ENCODE data around the gene ZNF385B. TPM values are rescaled to one million over a fixed set of nuclear protein-coding genes. Genes with fewer than 3 reads are reported as not detected.

ZNF385B gene
- total RNA-seq, 1 experiment from 2014 or later: 3.2 TPM

DNA sequence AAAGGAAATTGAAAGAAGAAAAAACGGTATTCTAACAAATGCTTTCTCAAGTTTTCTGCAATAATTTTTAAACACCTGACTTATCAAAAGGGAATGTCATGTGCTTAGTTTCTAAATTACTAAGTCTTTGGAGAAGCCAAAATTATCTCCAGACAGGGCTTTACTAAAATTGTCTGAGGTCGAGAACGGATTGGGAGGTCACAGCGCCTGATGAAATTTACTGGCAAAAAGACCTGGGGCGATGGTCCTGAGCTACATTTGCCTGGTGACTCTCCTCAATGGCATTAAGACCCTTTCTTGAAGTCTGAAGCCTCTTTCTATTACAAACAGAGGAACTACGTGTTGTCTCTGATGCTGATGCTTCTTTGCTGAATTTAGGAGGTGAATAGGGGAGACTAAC, 305.0 kb downstream of the ZNF385B start:
- DNase-seq (ENCODE audit: low read depth): no peak

DNA sequence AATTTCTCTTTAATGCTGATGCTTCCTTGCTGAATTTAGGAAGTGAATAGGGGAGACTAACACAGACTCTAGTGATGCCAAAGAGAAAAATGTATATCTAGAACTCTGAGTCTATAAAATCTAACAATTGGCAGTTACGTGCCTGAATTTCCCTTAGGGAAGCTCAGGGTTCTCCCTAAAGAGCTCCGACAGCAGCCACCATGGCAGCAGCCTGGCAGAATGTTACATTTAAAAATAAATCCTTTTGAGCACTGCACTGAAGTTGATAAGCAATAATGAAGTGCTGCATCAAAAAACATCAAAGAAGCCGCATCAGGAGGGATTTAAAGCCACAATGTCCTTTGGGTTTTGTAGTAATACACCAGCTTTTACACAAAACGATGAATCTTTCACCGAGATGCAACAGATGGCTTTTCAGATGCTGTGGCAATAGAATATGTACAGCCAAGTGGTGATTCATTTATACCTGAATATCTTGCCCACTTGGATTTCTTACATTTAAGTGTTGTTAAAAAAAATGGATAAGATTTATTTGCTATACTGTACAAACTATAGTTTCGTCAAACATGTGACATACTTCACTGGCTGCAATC, 305.6 kb downstream of the ZNF385B start:
- no peak for DNase-seq (ENCODE audit: low read depth)

DNA sequence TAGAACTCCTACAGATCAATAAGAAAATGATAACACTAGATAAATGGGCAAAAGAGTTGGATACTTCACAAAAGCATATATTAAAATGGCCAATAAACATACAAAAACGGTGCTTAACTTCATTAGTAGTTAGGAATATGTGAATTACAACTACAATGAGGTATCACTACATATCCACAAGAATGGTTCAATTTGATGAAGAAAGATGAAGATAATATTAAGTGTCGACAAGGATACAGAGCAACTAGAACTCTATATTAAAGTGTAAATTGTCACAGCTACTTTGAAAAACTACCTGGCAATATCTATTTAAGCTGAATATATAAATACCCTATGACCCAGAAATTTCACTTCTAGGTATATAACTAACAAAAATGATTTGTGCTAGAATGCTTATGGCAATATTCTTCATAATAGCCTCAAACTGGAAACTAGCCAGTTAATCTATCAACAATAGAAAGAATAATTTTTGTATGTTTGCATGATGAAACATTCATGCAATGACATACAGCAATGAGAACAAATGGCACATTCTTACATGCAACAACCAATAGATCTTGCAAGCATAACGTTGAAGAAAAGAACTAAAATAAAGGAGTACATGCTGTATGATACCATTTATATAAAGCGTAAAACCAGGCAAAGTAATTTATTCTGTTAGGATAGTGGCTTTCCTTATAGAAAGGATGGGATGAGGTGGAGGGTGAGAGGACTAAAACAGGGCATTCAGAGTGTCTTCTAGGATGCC, 306.6 kb downstream of the ZNF385B start:
- DNase-seq (ENCODE audit: low read depth): no peak

DNA sequence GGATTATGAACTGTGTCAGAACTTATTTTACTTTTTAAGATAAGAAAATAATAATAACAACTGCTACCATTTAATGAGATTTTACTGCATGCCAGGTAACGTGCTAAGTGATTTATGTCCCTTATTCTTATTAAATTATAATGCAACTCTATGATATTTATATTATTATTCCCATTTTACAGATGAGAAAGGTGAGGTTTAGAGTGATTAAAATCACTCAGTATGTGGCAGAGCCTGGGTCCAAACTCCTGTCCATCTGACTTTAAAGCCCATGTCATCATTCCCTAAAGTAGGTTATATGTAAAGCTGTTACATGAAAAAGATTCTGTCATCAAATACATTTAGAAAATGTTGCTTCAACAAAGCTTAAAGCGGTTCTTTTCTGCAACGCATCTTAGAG, 308.0 kb downstream of the ZNF385B start:
- no peak for DNase-seq (ENCODE audit: low read depth)

DNA sequence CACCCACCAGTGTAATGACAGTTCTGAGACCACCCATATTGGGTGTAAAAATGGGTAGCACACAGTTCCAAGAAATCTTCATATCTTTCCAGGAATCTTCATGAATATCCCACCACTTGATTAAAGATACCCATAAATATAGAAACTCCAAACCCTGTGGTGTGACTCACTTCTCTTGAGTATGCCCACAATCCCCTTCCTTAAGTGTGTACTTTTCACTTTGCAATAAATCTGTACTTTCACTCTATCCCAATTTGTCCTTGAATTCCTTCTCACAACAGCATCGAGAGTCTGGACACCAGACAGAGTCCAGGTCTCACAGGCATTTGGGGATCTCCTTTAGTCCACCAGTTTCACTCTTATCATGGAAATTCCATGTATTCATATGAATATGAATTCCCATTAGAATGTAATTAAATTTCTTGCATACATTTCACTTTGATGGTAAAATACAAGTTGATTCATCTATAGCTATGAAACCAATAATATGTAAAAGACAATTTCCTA, 309.8 kb downstream of the ZNF385B start:
- no peak for DNase-seq (ENCODE audit: low read depth)

DNA sequence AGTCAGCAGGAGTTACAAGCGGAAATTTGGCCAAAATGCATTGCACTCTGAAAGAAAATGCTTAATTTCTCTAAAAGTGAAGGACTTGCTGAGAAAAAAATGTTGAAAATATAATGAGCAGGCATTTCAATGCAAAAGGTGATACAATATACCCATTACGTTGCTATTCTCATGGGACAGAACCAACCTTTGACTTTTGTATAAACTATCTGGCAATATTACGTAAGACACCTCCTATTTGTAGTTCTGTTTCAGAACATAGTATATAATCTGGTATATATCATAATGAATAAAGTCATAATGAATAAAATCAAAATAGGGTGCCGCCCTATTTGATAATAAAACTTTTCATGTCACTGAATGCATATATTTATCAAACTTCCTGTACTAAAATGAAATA, 310.6 kb downstream of the ZNF385B start:
- DNase-seq (ENCODE audit: low read depth): no peak

DNA sequence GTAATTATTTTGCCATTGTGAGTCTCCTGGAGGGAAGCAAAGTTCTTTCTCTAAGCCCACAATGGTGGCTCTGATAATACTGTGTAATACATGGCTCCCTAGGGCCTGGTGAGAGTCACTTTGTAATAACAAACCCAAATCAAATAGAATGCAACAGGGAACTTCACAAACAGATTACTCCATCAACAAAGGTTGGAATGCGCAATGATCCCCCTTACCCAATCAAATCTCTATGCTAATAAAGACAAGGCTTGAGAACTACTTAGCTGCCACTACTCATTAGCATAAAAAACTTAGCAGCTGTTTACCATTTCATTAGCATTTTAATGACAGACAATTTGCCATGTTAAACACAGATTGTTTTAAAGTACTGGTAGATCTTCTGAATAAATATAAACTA, 311.2 kb downstream of the ZNF385B start:
- DNase-seq (ENCODE audit: low read depth): no peak

DNA sequence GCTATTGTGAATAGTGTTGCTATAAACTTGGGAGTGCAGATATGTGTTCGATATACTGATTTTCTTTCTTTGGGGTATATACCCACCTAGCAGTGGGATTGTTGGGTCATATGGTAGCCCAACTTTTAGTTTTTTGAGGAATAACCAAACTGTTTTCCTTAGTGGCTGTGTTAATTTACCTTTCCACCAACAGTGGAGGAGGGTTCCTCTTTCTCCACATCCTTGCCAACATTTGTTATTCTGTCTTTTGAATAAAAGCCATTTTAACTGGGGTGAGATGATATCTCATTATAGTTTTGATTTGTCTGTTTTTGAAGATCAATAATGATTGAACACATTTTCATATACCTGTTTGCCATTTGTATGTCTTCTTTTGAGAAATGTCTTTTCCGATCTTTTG, 314.8 kb downstream of the ZNF385B start:
- DNase-seq (ENCODE audit: low read depth): no peak

DNA sequence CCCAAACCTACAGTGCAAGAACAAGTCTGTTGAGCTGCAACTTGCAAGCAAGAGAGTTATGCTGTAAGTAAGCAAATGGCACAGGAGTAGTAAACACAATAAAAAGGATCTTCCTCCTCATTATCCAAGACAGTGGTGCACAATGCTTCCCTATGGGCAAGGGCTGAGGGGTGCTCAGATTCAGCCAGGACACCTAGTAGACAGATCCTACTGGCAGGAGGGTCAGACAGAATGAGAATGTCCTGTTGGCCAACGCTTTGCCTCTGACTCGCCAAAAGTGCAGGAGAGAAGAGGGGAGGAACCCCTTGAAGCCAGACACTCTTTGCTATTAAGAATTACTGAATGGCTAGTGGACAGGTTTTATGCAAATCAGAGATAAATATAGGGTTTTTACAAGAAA, 316.4 kb downstream of the ZNF385B start:
- DNase-seq (ENCODE audit: low read depth): no peak

DNA sequence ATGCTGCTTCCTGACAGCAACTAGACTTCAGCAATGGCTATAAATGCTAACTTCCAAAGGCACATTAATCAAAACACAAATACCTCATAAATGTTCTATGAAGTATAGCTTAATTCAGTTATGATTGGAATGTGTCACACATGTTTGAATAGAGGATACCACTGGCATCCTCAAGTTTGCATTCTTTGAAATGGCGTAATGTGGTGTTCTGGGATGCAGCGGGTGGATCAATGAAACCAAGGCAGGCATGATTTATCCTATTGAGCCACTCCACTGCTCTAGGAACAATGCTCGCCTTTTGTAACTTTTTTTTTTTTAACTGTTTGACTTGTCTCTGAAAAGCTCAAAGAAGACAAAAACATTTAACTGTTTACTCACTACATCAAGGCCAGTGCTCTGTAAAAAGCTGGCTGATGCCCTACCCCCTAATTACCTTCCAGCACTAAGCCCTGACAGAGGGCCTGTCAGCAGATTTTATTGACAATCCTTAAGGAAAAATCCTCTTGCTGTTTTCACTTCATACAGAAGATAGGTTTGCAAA, 318.0 kb downstream of the ZNF385B start:
- DNase-seq (ENCODE audit: low read depth): no peak

DNA sequence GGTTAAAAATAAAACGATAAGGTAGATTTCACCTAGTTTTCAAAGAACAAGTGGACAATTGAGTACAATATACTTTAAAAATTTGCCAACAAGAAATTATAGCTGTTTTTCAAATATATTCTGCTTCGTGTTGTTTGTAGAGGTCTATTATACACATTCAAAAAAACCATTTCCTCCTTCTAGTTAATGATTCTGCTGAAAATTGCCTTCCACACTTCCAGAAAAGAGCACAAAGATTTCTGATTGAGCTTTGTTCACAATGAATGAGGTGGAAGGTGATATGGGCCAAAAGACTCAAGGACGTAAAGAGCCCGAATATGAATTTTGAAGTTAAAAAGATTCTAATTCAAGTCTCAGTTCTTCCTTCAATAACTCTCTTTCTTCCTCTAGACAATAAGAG, 319.8 kb downstream of the ZNF385B start:
- no peak for DNase-seq (ENCODE audit: low read depth)

DNA sequence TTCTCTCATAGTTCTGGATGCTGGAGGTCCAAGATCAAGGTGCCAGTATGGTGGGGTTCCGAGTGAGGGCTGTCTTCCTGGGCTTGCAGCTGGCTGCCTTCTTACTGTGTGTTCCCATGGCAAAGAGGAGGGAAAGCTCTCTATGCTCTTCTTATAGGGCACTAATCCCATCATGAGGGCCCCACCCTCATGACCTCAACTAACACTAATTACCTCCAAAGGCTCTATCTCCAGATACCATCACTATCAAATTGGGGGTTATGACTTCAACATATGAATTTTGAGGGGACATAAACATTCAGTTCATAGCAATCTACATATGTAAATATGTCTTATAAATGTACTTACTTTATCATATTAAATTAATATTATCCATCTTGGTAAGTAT, 322.3 kb downstream of the ZNF385B start:
- DNase-seq (ENCODE audit: low read depth): no peak

DNA sequence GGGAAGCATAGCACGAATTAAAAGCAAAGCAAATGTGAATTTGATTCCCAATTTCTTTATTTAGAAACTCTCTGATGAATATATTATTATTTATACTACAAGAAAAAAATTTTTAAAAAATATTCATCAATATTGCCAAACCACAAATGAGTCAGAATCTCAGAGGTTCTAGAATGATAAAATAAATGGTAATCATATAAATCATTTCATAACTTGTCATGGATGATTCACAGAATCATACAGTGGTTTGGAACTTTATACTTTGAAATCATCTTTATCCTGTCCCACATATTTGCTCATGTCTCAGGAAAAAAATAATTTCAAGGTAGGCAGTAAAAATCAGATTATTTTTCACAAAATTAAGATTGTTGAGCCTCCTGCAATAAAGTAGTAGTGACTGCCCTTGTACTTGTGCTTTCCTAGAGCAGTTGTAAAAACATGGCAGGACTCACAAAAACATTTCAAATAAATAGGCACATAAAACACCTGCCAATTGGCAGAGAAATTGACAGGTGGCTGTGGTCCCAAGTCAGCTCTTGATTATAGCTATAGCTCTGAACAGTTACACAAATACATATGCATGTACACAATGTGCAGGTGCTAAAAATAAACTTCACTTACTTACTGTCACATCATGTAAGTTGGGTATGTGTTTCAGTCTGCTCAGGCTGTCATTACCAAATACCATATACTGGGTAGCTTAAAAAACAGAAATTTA, 322.8 kb downstream of the ZNF385B start:
- DNase-seq (ENCODE audit: low read depth): no peak

DNA sequence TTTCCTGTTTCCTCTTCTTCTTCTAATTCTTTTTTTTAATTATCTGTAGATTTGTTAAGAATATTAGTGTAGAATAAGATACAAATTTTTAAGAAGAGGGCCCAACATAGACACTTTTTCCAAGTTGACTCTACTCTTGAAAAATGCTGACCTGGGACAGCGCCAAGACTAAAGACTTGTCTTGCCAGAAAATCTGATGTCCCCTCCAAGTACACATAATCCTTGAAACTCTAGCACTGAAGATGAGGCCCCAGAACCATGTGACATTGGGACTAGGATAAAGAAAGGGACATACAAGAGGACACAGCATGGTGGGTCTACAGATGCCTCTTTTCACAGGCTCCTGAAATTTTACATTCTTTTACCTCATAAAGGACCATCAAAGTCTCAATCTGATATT, 325.2 kb downstream of the ZNF385B start:
- DNase-seq (ENCODE audit: low read depth): no peak

DNA sequence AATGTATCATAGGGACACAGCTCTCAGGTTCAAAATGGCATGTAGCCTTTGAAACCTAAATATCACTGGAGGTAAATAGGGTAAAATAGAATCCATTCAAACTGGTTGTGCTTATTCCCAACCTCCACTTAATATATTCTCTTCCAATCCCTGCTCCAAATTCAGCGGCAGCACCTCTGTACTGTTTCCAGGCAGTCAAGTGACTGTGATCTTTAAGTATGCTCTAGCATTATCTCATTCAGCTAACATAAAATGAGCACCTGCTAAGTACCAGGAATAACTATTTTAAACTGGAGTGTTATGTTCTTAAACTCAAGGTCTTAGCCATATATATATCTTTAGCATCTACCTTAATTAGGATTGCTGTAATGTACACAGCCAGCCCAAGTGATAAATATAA, 327.5 kb downstream of the ZNF385B start:
- no peak for DNase-seq (ENCODE audit: low read depth)

DNA sequence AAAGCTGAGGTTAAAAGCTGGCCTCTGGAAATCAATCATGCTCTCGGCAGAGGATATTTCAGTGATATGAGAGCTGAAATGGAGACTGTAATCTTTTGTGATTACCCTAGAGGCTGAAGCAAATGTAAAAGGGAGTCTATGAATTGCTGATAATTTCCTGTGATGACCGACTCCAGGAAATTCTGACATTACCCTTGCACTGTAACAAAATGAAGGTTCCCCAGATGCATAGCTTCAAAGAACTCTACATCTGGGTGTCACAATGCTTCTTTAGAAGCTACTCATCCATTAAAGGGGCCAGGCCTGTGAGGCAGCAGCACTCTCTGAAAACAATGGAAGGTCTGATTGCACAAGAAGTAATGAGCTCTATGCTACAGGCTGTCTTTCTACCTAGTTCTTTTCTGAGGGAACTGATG, 328.5 kb downstream of the ZNF385B start:
- no peak for DNase-seq (ENCODE audit: low read depth)

DNA sequence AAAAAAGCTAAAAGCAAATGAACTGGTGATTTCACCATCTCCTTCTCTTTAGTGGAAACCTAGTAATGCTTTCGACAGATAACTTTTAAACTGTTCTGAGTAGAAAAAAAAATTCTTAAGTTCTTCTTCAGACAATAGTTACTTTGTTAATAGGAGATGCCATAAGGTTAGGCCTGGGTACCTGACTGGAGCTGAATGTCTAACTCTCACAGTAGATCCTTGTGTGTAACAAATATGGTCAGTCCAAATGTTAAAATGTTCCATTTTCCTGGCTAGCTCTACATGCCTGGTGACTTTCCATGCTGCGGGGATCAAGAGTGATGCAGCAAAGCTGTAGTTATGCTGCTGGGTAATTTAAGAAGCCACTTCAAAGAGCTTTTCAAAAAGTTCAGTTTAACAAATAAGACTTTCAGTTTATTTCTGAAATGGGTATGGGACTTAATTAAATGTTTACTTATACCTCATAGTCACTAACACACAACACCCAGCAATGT, 332.8 kb downstream of the ZNF385B start:
- DNase-seq (ENCODE audit: low read depth): no peak

DNA sequence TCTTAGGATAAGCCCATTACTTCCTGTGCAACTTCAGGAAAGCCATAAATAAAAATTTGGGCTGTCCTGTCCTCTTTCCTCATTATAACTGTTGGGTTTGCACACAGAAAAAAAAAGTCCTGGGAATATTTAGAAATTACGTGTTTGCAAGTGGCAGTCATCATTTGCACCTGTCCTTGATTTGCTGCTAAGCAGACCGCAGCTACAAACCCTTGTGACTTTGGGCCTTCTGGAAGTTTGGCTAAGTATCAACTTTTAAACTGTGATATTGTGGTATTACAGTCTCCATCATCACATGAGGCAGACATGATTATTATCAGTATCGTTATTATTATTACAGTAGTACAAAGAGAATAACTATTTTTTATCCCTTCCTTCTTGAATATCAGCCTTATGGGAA, 336.1 kb downstream of the ZNF385B start:
- DNase-seq (ENCODE audit: low read depth): no peak

DNA sequence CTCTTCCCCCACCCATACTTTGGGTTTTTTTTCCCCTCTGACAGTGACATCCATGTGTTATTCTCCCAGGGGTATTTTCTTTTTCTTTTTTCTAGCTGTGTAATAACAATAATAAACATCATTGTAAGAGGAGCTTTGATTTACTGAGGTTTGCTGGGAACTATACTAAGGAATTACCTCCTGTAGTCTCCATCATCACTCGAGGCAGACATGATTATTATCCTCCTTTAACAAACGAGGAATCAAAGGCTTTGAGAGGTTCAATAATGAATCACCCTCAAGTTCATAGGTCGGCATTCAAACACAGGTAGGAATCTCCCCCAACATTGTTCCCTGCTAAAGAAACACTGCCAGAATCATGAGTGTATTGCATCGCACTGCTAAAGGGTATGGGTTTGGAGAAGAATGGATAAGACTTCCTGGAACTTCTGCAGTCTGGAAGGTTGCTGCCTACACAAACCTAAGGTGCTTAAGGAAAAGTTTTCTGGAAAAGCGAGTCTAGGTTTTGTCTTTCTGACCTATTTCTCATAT, 336.5 kb downstream of the ZNF385B start:
- no peak for DNase-seq (ENCODE audit: low read depth)

DNA sequence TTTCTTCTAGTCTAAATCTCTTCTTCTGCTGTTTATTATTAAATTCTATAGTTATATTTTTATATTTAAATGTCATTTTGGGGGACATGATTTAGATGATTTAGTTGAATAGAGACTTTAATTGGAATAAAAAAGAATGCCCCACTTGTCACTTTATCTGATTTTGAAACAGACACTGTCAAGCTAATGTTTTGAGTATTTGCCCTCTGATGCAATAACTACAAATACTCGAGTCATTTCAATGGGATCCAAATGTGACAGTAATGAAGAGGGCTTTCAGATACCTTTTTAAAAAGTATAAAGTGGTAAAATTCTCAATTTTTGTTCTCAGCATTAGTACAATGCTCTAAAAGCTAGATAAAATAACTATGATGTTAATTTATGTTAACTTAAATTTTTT, 339.5 kb downstream of the ZNF385B start:
- no peak for DNase-seq (ENCODE audit: low read depth)

DNA sequence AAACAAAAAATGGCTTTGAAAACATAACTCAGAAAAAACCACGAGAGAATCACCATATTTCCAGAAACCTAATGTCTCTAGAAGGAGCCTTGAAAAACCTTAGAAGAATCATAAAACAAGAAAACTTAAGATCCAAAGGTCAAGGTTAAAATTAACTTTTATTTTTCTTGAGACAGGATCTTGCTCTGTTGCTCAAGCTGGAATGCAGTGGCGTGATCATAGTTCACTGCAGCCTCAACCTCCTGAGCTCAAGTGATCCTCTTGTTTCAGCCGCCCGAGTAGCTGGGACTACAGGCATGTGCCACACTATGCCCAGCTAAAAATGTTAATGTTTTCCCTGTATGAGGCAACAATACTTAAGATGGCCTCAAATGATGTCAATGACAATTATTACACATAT, 342.6 kb downstream of the ZNF385B start:
- DNase-seq (ENCODE audit: low read depth): no peak

DNA sequence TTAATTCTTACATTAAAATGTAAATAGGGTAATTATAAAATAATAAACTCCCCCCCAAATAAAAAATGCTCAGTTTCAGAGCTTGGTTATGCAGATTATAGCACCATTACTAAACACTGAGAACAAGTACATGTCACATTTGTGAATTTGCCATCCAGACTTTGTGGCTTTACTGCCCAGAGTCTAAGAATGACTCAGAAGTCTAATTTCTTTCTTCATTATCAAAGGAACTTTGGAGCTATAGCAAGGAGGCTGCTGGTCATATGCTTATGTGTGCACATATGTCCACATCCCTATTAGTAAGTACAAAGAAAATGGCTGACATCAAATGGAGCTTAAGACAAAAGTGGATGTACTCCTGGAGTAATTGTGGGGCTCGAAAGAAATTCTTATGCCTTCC, 348.2 kb downstream of the ZNF385B start:
- peak; percentile 23 for DNase-seq (ENCODE audit: low read depth)

Data from HT1080 (cell line).